Measurements from ENCODE around the gene PHLDA2.

Gene PHLDA2

DNA sequence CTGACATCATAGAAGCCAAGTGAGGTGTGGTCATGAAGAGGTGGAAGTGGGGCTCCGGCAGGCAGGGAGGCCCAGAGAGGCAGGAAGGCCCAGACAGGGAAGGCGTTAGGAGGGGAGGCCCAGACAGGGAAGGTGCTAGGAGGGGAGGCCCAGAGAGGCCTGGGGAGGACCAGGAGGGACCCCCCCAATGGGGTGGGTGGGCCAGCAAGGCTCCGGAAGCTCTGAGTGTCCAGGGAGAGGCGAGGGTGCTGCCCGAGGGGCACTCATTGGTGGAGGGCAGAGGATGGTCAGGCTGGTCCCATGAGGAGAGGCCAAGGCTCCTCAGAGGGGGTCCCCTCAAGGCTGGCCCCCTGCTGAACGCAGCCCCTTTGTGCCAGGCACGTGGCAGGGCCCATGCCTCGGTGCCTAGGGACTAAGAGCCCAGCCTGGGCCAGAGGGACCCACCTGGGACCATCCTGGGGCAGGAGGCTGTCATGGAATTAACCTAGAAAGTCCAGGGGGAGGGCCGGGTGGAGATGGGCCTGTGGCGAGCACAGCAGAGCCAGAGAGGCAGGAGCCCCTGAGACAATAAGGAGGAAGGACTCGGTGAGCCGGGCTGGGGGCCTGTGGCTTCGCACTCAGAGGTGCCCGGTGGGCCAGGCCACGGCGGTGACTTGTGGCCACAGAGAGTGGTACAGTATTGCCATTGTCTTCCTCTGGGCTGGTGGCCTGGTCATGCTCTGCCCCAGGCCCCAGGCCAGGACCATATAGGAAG lies 12.2 kb downstream of the PHLDA2 start:
- Histone ChIP-seq H3K27me3 (ENCODE audit: insufficient read depth, low read length) (no peaks in the 10 kb centered on the region), H3K9me3 (ENCODE audit: insufficient read depth, low read depth, low read length) (no peaks in the 10 kb centered on the region), H3K9ac (ENCODE audit: low read depth, low read length) (no peak overlapping the region), H3K27ac (ENCODE audit: low read length) (no peak overlapping the region), H3K36me3 (ENCODE audit: insufficient read depth, low read depth, low read length) (no peaks in the 10 kb centered on the region), H3K4me1 (ENCODE audit: insufficient read depth, low read length) (no peaks in the 10 kb centered on the region), H3K4me3 (ENCODE audit: low read length) (no peak overlapping the region)

- Histone ChIP-seq H3K4me3 (ENCODE audit: low read length) (no peak overlapping the region), H3K9ac (ENCODE audit: low read depth, low read length) (no peak overlapping the region), H3K27ac (ENCODE audit: low read length) (no peak overlapping the region), H3K27me3 (ENCODE audit: insufficient read depth, low read length) (no peaks in the 10 kb centered on the region), H3K36me3 (ENCODE audit: insufficient read depth, low read depth, low read length) (no peaks in the 10 kb centered on the region), H3K9me3 (ENCODE audit: insufficient read depth, low read depth, low read length) (no peaks in the 10 kb centered on the region), H3K4me1 (ENCODE audit: insufficient read depth, low read length) (no peaks in the 10 kb centered on the region)
Measured at GRCh38 chr11:2916114-2916891, 12.9 kb downstream of the PHLDA2 start.

- H3K4me1 ChIP-seq (ENCODE audit: insufficient read depth, low read length): no peaks in the 10 kb centered on the region
- H3K9me3 ChIP-seq (ENCODE audit: insufficient read depth, low read depth, low read length): no peaks in the 10 kb centered on the region
- H3K27ac ChIP-seq (ENCODE audit: low read length): no peak overlapping the region
- no peaks in the 10 kb centered on the region for H3K27me3 ChIP-seq (ENCODE audit: insufficient read depth, low read length)
- H3K9ac ChIP-seq (ENCODE audit: low read depth, low read length): no peak overlapping the region
- H3K4me3 ChIP-seq (ENCODE audit: low read length): no peak overlapping the region
- H3K36me3 ChIP-seq (ENCODE audit: insufficient read depth, low read depth, low read length): no peaks in the 10 kb centered on the region
Measured at GRCh38 chr11:2915473-2915872, 13.7 kb downstream of the PHLDA2 start.

DNA sequence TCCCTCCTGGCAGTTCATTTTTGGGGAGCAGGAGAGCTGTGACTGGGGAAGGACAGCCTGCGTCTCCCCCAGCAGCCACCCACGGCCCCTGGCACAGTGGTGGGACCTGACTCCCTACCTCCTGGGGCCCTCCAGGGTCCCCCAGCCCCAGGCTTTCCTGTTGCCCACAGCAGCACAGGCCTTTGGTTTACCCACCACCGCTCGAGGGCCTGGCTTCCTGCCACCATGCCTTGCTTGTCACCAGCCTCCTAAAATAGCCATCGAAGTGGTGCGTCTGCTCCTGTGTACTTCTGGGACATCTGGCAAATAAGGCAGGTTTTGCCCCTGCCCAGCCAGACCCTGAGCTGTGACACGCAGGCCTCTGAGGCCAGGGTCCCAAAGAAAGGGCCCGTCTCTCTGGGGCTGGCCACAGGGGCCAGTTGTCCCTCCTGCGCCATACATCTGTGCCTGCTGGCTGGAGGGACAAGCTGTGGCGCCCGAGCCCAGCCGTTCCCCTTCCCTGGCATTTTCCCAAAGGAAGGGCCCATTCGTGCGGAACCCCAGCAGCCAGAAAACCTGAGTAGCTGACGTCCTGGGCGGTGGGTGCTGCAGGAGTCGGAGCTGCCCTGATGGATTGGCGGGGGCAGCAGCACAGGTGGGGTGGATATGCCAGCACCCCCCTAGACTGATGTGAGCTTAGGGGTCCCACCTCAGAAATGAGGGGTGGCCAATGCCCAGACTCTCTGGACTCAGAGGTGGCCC lies 14.6 kb downstream of the PHLDA2 start:
- Histone ChIP-seq H3K9ac (ENCODE audit: low read depth, low read length) (no peak overlapping the region), H3K9me3 (ENCODE audit: insufficient read depth, low read depth, low read length) (no peaks in the 10 kb centered on the region), H3K27ac (ENCODE audit: low read length) (no peak overlapping the region), H3K36me3 (ENCODE audit: insufficient read depth, low read depth, low read length) (no peaks in the 10 kb centered on the region), H3K27me3 (ENCODE audit: insufficient read depth, low read length) (no peaks in the 10 kb centered on the region), H3K4me3 (ENCODE audit: low read length) (no peak overlapping the region), H3K4me1 (ENCODE audit: insufficient read depth, low read length) (no peaks in the 10 kb centered on the region)

GRCh38 chr11:2913776-2914175 lies 15.4 kb downstream of the PHLDA2 start:
- no peak overlapping the region for H3K27ac ChIP-seq (ENCODE audit: low read length)
- H3K4me1 ChIP-seq (ENCODE audit: insufficient read depth, low read length): no peaks in the 10 kb centered on the region
- H3K36me3 ChIP-seq (ENCODE audit: insufficient read depth, low read depth, low read length): no peaks in the 10 kb centered on the region
- H3K9ac ChIP-seq (ENCODE audit: low read depth, low read length): no peak overlapping the region
- H3K27me3 ChIP-seq (ENCODE audit: insufficient read depth, low read length): no peaks in the 10 kb centered on the region
- H3K9me3 ChIP-seq (ENCODE audit: insufficient read depth, low read depth, low read length): no peaks in the 10 kb centered on the region
- H3K4me3 ChIP-seq (ENCODE audit: low read length): no peak overlapping the region

GRCh38 chr11:2913019-2913431 lies 16.2 kb downstream of the PHLDA2 start:
- Histone ChIP-seq H3K9me3 (ENCODE audit: insufficient read depth, low read depth, low read length) (no peaks in the 10 kb centered on the region), H3K27ac (ENCODE audit: low read length) (no peak overlapping the region), H3K36me3 (ENCODE audit: insufficient read depth, low read depth, low read length) (no peaks in the 10 kb centered on the region), H3K4me1 (ENCODE audit: insufficient read depth, low read length) (no peaks in the 10 kb centered on the region), H3K27me3 (ENCODE audit: insufficient read depth, low read length) (no peaks in the 10 kb centered on the region), H3K4me3 (ENCODE audit: low read length) (no peak overlapping the region), H3K9ac (ENCODE audit: low read depth, low read length) (no peak overlapping the region)

GRCh38 chr11:2912498-2912897 lies 16.7 kb downstream of the PHLDA2 start:
- Histone ChIP-seq H3K9me3 (ENCODE audit: insufficient read depth, low read depth, low read length) (no peaks in the 10 kb centered on the region), H3K36me3 (ENCODE audit: insufficient read depth, low read depth, low read length) (no peaks in the 10 kb centered on the region), H3K27me3 (ENCODE audit: insufficient read depth, low read length) (no peaks in the 10 kb centered on the region), H3K27ac (ENCODE audit: low read length) (no peak overlapping the region), H3K9ac (ENCODE audit: low read depth, low read length) (no peak overlapping the region), H3K4me1 (ENCODE audit: insufficient read depth, low read length) (no peaks in the 10 kb centered on the region), H3K4me3 (ENCODE audit: low read length) (no peak overlapping the region)

- no peak overlapping the region for H3K4me3 ChIP-seq (ENCODE audit: low read length)
- no peaks in the 10 kb centered on the region for H3K4me1 ChIP-seq (ENCODE audit: insufficient read depth, low read length)
- no peak overlapping the region for H3K9ac ChIP-seq (ENCODE audit: low read depth, low read length)
- H3K27me3 ChIP-seq (ENCODE audit: insufficient read depth, low read length): no peaks in the 10 kb centered on the region
- no peak overlapping the region for H3K27ac ChIP-seq (ENCODE audit: low read length)
- H3K36me3 ChIP-seq (ENCODE audit: insufficient read depth, low read depth, low read length): no peaks in the 10 kb centered on the region
- no peaks in the 10 kb centered on the region for H3K9me3 ChIP-seq (ENCODE audit: insufficient read depth, low read depth, low read length)
Measured at GRCh38 chr11:2911785-2912391, 17.3 kb downstream of the PHLDA2 start.

GRCh38 chr11:2911088-2911784 lies 18.0 kb downstream of the PHLDA2 start:
- no peak overlapping the region for H3K4me3 ChIP-seq (ENCODE audit: low read length)
- H3K9me3 ChIP-seq (ENCODE audit: insufficient read depth, low read depth, low read length): no peaks in the 10 kb centered on the region
- H3K36me3 ChIP-seq (ENCODE audit: insufficient read depth, low read depth, low read length): no peaks in the 10 kb centered on the region
- no peak overlapping the region for H3K27ac ChIP-seq (ENCODE audit: low read length)
- H3K4me1 ChIP-seq (ENCODE audit: insufficient read depth, low read length): no peaks in the 10 kb centered on the region
- H3K27me3 ChIP-seq (ENCODE audit: insufficient read depth, low read length): no peaks in the 10 kb centered on the region
- no peak overlapping the region for H3K9ac ChIP-seq (ENCODE audit: low read depth, low read length)

DNA sequence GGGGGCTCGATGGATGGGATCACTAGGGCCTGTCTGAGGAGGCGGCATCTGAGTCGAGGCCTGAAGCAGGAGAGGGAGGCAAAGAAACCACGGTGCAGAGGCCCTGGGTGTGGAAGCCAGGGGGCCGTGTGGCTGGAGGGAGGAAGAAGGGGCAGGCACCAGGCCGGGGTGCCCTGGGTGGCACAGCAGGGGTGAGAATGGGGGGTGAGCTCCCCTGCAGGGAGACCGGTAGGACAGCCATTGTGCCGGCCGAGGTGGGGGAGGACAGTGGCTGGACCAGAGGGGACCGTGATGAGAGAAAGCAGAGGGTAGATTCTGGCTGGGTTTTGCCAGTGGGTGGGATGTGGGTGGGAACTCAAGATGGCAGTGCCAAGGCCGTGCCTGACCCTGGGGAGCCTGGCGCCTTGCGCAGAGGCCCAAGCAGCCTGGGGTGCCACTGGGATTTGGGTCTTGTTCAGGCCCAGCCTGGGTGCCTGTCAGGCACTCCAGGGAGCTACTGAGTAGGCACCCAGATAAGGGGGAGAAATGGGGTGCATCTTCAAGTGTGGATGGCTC lies 18.7 kb downstream of the PHLDA2 start:
- H3K4me3 ChIP-seq (ENCODE audit: low read length): no peak overlapping the region
- no peaks in the 10 kb centered on the region for H3K27me3 ChIP-seq (ENCODE audit: insufficient read depth, low read length)
- no peaks in the 10 kb centered on the region for H3K9me3 ChIP-seq (ENCODE audit: insufficient read depth, low read depth, low read length)
- no peaks in the 10 kb centered on the region for H3K36me3 ChIP-seq (ENCODE audit: insufficient read depth, low read depth, low read length)
- no peaks in the 10 kb centered on the region for H3K4me1 ChIP-seq (ENCODE audit: insufficient read depth, low read length)
- H3K27ac ChIP-seq (ENCODE audit: low read length): no peak overlapping the region
- H3K9ac ChIP-seq (ENCODE audit: low read depth, low read length): no peak overlapping the region
